CD4-positive, alpha-beta T cell (primary cell): ENCODE results near the gene FANCL. TPM values are rescaled to one million over a fixed set of nuclear protein-coding genes. Genes with fewer than 3 reads are reported as not detected.
"Not testable (repeated sequence)": the region's sequence is repeated elsewhere in the genome, so short reads cannot be mapped to it uniquely, and the experiment has no call there.

Source experiments
- ATAC-seq: fragments of 200-7000 bp; cut with Tn5 transposase; one replicate; pipeline ENCODE4 v1.10.0; 2022; ENCODE audit warnings: mild to moderate bottlenecking; ENCODE audit not compliant: poor library complexity
- CTCF ChIA-PET: fragments of 350-600 bp; sonication (Branson Sonifier 250); formaldehyde crosslinking; loops from one replicate; lab custom pipeline; 2021; ENCODE audit warnings: antibody characterized with exemption, inconsistent platforms; lab: Charles Lee
- POLR2A ChIA-PET: fragments of 350-600 bp; sonication (Branson Sonifier 250); formaldehyde crosslinking; loops from one replicate; lab custom pipeline; 2021; ENCODE audit warnings: antibody characterized with exemption, inconsistent platforms; lab: Charles Lee
- DNase-seq, 14 experiments: peaks; one replicate each; pipeline ENCODE4 v3.0.0-alpha.2; 2013 to 2020; ENCODE audit warnings: mixed read lengths in 2 of 14
- H3K27ac ChIP-seq, 2 donors: one replicate each; pipeline versions ENCODE4 v1.5.1 to v1.7.0; 2013; ENCODE audit warnings: low read length in 2 of 2, low read depth in 1 of 2, mild to moderate bottlenecking in 1 of 2
- H3K27me3 ChIP-seq, 2 experiments: 1 replicate in 1 of 2; 2 replicates in 1 of 2; pipeline versions ENCODE4 v1.6.1 to v1.7.0; 2013; ENCODE audit warnings: low read length in 2 of 2, control low read depth in 1 of 2, mild to moderate bottlenecking in 1 of 2, moderate library complexity in 1 of 2; ENCODE audit not compliant: insufficient read depth in 2 of 2, control insufficient read depth in 1 of 2
- H3K36me3 ChIP-seq: one replicate; pipeline ENCODE4 v1.6.1; 2013; ENCODE audit warnings: low read length, control low read depth; ENCODE audit not compliant: insufficient read depth
- H3K4me1 ChIP-seq: one replicate; pipeline ENCODE4 v1.6.1; 2013; ENCODE audit warnings: low read length, control low read depth; ENCODE audit not compliant: insufficient read depth
- H3K4me3 ChIP-seq: one replicate; pipeline ENCODE4 v1.5.1; 2013; ENCODE audit warnings: mild to moderate bottlenecking, low read length, moderate library complexity
- H3K9me3 ChIP-seq, 2 experiments: 1 replicate in 1 of 2; 2 replicates in 1 of 2; pipeline versions ENCODE4 v1.6.1 to v1.7.0; 2013; ENCODE audit warnings: low read length in 2 of 2, mild to moderate bottlenecking in 2 of 2, control low read depth in 1 of 2, moderate library complexity in 1 of 2; ENCODE audit not compliant: control insufficient read depth in 1 of 2, insufficient read depth in 1 of 2
- H3K27ac Mint-ChIP-seq: one replicate; pipeline ENCODE4 v1.8.0; 2020; ENCODE audit warnings: mixed read lengths
- H3K27me3 Mint-ChIP-seq: one replicate; pipeline ENCODE4 v1.8.0; 2021; ENCODE audit warnings: mixed read lengths
- H3K36me3 Mint-ChIP-seq: one replicate; pipeline ENCODE4 v1.8.0; 2021; ENCODE audit warnings: low read depth, mixed read lengths
- H3K4me1 Mint-ChIP-seq: one replicate; pipeline ENCODE4 v1.8.0; 2021; ENCODE audit warnings: low read depth, mixed read lengths
- H3K4me3 Mint-ChIP-seq: one replicate; pipeline ENCODE4 v1.8.0; 2020; ENCODE audit warnings: mild to moderate bottlenecking, mixed read lengths
- H3K9me3 Mint-ChIP-seq: one replicate; pipeline ENCODE4 v1.8.0; 2020; ENCODE audit warnings: mixed read lengths
- CTCF ChIP-seq: fragments of 200-600 bp; IDR thresholded peaks from one replicate; pipeline ENCODE4 v1.8.0; 2022; ENCODE audit warnings: antibody characterized with exemption, mild to moderate bottlenecking
- intact Hi-C, 2 experiments: fragments of 100-400 bp; cut with DNase I in 1 of 2; cut with micrococcal nuclease in 1 of 2; formaldehyde crosslinking; loops; one replicate each; pipeline versions ENCODE4 v1.15.1 to v1.9.0; 2023 to 2025; cut with DNase I, micrococcal nuclease
- total RNA-seq, 174 experiments: library from RNA in 2 of 174; stranded (reverse) in 2 of 174; gene quantifications; one replicate each; pipeline ENCODE4 v1.2.3 and lab custom pipeline; 2021 to 2026

The FANCL gene
- total RNA-seq, 2 experiments from 2014 or later: 4.6 to 5.5 TPM

- Mint-ChIP-seq H3K27me3 (no peaks in the 10 kb centered on the region), H3K27ac (no peak overlapping the region), H3K4me3 (no peak overlapping the region), H3K9me3 (peaks cover 3% of the 10 kb centered on the region), H3K4me1 (no peaks in the 10 kb centered on the region), H3K36me3 (no peaks in the 10 kb centered on the region)
- H3K36me3 ChIP-seq: no peaks in the 10 kb centered on the region
- DNase-seq: no peak
- H3K4me3 ChIP-seq: no peak overlapping the region
- intact Hi-C loops: no loop called here
- no peaks in the 10 kb centered on the region for H3K27me3 ChIP-seq
- POLR2A ChIA-PET: no interaction called here
- no peaks in the 10 kb centered on the region for H3K9me3 ChIP-seq
- no peak for TF ChIP-seq CTCF
- no peak for ATAC-seq
- CTCF ChIA-PET: no interaction called here
- H3K4me1 ChIP-seq: no peaks in the 10 kb centered on the region
- no peak overlapping the region for H3K27ac ChIP-seq
Observed at GRCh38 chr2:58180635-58181034, 60.5 kb downstream of the FANCL start.

GRCh38 chr2:58180175-58180574, 61.0 kb downstream of the FANCL start:
- DNase-seq, intact Hi-C loops, H3K4me3 ChIP-seq, H3K27me3 ChIP-seq, H3K4me1 Mint-ChIP-seq, H3K4me1 ChIP-seq, H3K36me3 ChIP-seq, H3K9me3 Mint-ChIP-seq, H3K27ac Mint-ChIP-seq, H3K27me3 Mint-ChIP-seq, H3K9me3 ChIP-seq, ATAC-seq, H3K27ac ChIP-seq, CTCF ChIA-PET, H3K36me3 Mint-ChIP-seq, H3K4me3 Mint-ChIP-seq, POLR2A ChIA-PET: not testable (repeated sequence)

- CTCF ChIA-PET, H3K4me3 ChIP-seq, H3K9me3 ChIP-seq, H3K4me1 Mint-ChIP-seq, ATAC-seq, H3K27me3 Mint-ChIP-seq, POLR2A ChIA-PET, H3K9me3 Mint-ChIP-seq, H3K27ac Mint-ChIP-seq, intact Hi-C loops, H3K4me1 ChIP-seq, H3K27ac ChIP-seq, DNase-seq, H3K4me3 Mint-ChIP-seq, H3K36me3 ChIP-seq, H3K27me3 ChIP-seq: not testable (repeated sequence)
- H3K36me3 Mint-ChIP-seq: peaks cover 11% of the 10 kb centered on the region
Observed at GRCh38 chr2:58177187-58177586, 63.9 kb downstream of the FANCL start.

- H3K27ac ChIP-seq, H3K4me3 Mint-ChIP-seq, H3K4me1 Mint-ChIP-seq, DNase-seq, H3K27me3 ChIP-seq, intact Hi-C loops, H3K4me3 ChIP-seq, H3K36me3 ChIP-seq, H3K4me1 ChIP-seq, POLR2A ChIA-PET, H3K27me3 Mint-ChIP-seq, CTCF ChIA-PET, ATAC-seq, H3K27ac Mint-ChIP-seq: not testable (repeated sequence)
- Mint-ChIP-seq H3K36me3 (peaks cover 35% of the 10 kb centered on the region), H3K9me3 (peaks cover 13% of the 10 kb centered on the region)
- H3K9me3 ChIP-seq: peaks cover 0 to 15% of the 10 kb centered on the region in 2 experiments
Observed at GRCh38 chr2:58171831-58172230, 69.3 kb downstream of the FANCL start.

GRCh38 chr2:58170334-58170933, 70.7 kb downstream of the FANCL start:
- H3K4me1 ChIP-seq, H3K4me3 ChIP-seq, H3K27me3 Mint-ChIP-seq, ATAC-seq, DNase-seq, CTCF ChIA-PET, H3K27me3 ChIP-seq, H3K27ac ChIP-seq, H3K27ac Mint-ChIP-seq, H3K36me3 ChIP-seq, H3K4me3 Mint-ChIP-seq, POLR2A ChIA-PET, H3K4me1 Mint-ChIP-seq, intact Hi-C loops: not testable (repeated sequence)
- H3K9me3 ChIP-seq: peaks cover 0 to 15% of the 10 kb centered on the region in 2 experiments
- H3K9me3 Mint-ChIP-seq: peaks cover 13% of the 10 kb centered on the region
- peaks cover 35% of the 10 kb centered on the region for H3K36me3 Mint-ChIP-seq

- CTCF ChIA-PET, DNase-seq, H3K4me3 ChIP-seq, H3K36me3 ChIP-seq, ATAC-seq, H3K4me1 ChIP-seq, H3K4me1 Mint-ChIP-seq, H3K27me3 Mint-ChIP-seq, H3K27me3 ChIP-seq, POLR2A ChIA-PET, intact Hi-C loops, H3K27ac Mint-ChIP-seq, H3K4me3 Mint-ChIP-seq, H3K27ac ChIP-seq: not testable (repeated sequence)
- Mint-ChIP-seq H3K36me3 (peaks cover 35% of the 10 kb centered on the region), H3K9me3 (peaks cover 13% of the 10 kb centered on the region)
- H3K9me3 ChIP-seq: peaks cover 0 to 15% of the 10 kb centered on the region in 2 experiments
Observed at GRCh38 chr2:58169845-58170244, 71.3 kb downstream of the FANCL start.
